Glutamatergic neuron (in vitro differentiated cells): Measurements from ENCODE around the gene SERINC1. TPM values are rescaled to one million over a fixed set of nuclear protein-coding genes. Genes with fewer than 3 reads are reported as not detected.
A peak's percentile ranks its signal among the peaks of the same experiment; 100 is the strongest.

Experiments used
- DNase-seq: peaks from one replicate; pipeline ENCODE4 v3.0.0; 2022
- H3K27ac Mint-ChIP-seq: one replicate; pipeline ENCODE4 v1.8.0; 2020; ENCODE audit warnings: mild to moderate bottlenecking, mixed read lengths, inconsistent platforms; ENCODE audit not compliant: unreplicated experiment
- H3K27me3 Mint-ChIP-seq: one replicate; pipeline ENCODE4 v1.8.0; 2020; ENCODE audit warnings: mild to moderate bottlenecking, moderate library complexity, mixed read lengths, inconsistent platforms; ENCODE audit not compliant: unreplicated experiment
- H3K36me3 Mint-ChIP-seq: one replicate; pipeline ENCODE4 v1.8.0; 2020; ENCODE audit warnings: mild to moderate bottlenecking, mixed read lengths, inconsistent platforms; ENCODE audit not compliant: unreplicated experiment
- H3K4me1 Mint-ChIP-seq: one replicate; pipeline ENCODE4 v1.8.0; 2020; ENCODE audit warnings: mild to moderate bottlenecking, low read depth, mixed read lengths, inconsistent platforms; ENCODE audit not compliant: unreplicated experiment
- H3K4me3 Mint-ChIP-seq: one replicate; pipeline ENCODE4 v1.8.0; 2020; ENCODE audit warnings: mild to moderate bottlenecking, mixed read lengths, inconsistent platforms; ENCODE audit not compliant: unreplicated experiment
- H3K9me3 Mint-ChIP-seq: one replicate; pipeline ENCODE4 v1.8.0; 2020; ENCODE audit warnings: mild to moderate bottlenecking, moderate library complexity, mixed read lengths, inconsistent platforms; ENCODE audit not compliant: unreplicated experiment
- total RNA-seq: library from RNA; stranded (reverse); fragmentation: NEBNext Ultra II Directional; extraction: Animal tissue kit (Norgen Biotek cat#: 25700); gene quantifications from one replicate; pipeline ENCODE4 v1.2.1, GENCODE V29; 2021; ENCODE audit not compliant: unreplicated experiment
- TF ChIP-seq, protein P1 (sequence below): fragments of 200-600 bp; sonication (generic); IDR thresholded peaks from one replicate; pipeline ENCODE4 v1.5.0; 2021; ENCODE audit not compliant: partially characterized antibody, unreplicated experiment

SERINC1 gene
- total RNA-seq, 1 donor from 2014 or later: 300 TPM

DNA sequence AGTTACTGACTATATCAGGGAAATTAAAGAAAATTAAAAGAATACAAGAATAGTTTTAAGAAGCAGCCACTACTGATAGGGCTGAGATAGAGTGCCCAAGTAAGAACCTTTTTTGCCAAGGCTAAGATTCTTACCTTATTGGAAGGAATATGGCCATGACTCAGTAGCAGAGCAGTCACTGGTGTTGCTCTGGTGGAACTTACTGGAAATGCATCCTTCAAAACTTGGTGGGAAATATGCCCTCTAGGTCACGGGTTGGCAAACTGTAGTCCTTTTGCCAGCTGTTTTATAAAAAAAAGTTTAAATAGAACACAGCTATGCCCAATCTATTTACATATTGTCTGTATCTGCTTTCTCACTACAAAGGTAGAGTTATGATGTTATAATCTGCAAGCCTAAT, 66.2 kb downstream of the SERINC1 start:
- H3K9me3 Mint-ChIP-seq: no peaks in the 10 kb centered on the region
- no peak overlapping the region for H3K4me3 Mint-ChIP-seq
- TF ChIP-seq, protein P1, sequence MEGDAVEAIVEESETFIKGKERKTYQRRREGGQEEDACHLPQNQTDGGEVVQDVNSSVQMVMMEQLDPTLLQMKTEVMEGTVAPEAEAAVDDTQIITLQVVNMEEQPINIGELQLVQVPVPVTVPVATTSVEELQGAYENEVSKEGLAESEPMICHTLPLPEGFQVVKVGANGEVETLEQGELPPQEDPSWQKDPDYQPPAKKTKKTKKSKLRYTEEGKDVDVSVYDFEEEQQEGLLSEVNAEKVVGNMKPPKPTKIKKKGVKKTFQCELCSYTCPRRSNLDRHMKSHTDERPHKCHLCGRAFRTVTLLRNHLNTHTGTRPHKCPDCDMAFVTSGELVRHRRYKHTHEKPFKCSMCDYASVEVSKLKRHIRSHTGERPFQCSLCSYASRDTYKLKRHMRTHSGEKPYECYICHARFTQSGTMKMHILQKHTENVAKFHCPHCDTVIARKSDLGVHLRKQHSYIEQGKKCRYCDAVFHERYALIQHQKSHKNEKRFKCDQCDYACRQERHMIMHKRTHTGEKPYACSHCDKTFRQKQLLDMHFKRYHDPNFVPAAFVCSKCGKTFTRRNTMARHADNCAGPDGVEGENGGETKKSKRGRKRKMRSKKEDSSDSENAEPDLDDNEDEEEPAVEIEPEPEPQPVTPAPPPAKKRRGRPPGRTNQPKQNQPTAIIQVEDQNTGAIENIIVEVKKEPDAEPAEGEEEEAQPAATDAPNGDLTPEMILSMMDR: no peak
- H3K27ac Mint-ChIP-seq: no peak overlapping the region
- no peak for DNase-seq
- no peaks in the 10 kb centered on the region for H3K27me3 Mint-ChIP-seq
- H3K4me1 Mint-ChIP-seq: peaks cover 24% of the 10 kb centered on the region
- no peaks in the 10 kb centered on the region for H3K36me3 Mint-ChIP-seq

DNA sequence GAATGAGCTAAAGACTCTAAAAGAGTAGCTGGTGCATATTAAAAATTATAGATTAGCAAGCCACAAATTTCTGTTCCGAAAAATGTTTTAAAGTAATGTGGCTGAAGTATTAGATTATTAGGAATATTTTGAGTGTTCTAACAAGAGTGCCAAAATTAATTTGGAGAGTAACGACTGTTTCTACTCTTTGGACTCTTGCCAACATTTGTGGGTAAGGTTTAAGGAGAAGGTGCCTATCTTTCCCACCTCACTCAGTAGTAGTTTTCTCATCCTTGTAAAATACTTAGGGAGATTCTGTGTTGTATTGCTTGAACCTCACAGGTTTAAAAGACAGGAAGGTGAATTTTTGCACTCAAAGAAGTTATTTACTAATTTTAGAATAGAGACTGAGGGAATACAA, 67.2 kb downstream of the SERINC1 start:
- DNase-seq: no peak
- Mint-ChIP-seq H3K27me3 (peaks cover 1% of the 10 kb centered on the region), H3K27ac (no peak overlapping the region), H3K4me1 (peaks cover 24% of the 10 kb centered on the region), H3K4me3 (no peak overlapping the region), H3K36me3 (no peaks in the 10 kb centered on the region), H3K9me3 (peaks cover 2% of the 10 kb centered on the region)
- TF ChIP-seq, protein P1: no peak

DNA sequence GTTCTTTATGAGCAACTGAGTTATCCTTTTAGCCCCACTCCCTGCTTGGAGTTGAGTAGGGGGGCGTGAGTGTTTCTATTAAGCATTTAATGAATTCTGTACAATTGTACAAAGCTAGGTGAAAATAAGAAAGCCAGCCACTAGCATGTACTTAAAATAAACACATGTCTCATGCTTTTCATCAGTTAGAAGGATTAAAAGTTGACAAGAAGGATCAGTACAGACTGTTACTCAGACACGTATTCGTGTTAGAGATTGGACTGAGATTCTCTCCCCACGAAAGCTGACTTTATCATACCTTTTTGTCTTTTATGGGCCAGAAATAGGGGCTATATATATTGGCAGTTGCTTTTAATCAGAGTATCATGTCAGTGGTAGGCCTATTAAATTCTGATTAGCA, 70.5 kb downstream of the SERINC1 start:
- H3K36me3 Mint-ChIP-seq: no peaks in the 10 kb centered on the region
- peak overlapping the region; percentile 97 for H3K4me3 Mint-ChIP-seq
- TF ChIP-seq, protein P1: no peak
- peaks cover 1% of the 10 kb centered on the region for H3K27me3 Mint-ChIP-seq
- H3K9me3 Mint-ChIP-seq: peaks cover 2% of the 10 kb centered on the region
- DNase-seq: no peak
- H3K4me1 Mint-ChIP-seq: peaks cover 13% of the 10 kb centered on the region
- H3K27ac Mint-ChIP-seq: no peak overlapping the region

DNA sequence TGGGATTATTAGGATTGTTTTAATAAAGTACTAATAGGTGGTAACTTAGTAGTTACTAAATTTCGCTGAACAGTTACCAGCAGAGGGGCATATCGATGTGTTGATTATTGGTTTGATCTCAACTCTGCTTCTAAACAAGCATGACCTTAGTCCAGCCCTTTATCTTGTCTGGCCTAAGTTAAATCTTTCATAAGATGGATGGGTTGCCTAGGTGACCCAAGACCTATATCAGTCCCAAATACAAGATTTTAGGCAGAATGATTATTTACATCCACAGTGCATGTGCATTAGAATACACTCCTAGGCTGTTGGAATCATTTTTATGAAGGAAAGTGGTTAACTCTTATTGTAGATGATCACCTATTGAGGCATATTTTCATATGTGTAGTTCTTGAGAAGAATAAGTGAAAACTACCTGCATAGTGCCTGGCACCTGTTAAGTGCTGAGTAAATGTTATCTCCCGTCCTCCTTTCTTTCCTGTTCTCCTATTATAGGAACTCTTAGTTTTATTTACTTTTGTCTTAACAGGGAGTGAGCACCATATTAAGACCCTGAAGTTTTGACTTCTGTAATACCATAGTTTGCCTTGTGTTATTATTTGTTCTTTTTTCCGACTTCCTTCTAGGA, 71.0 kb downstream of the SERINC1 start:
- no peaks in the 10 kb centered on the region for H3K36me3 Mint-ChIP-seq
- TF ChIP-seq, protein P1: no peak
- DNase-seq: no peak
- H3K4me1 Mint-ChIP-seq: peaks cover 8% of the 10 kb centered on the region
- H3K4me3 Mint-ChIP-seq: peak overlapping the region; percentile 97
- peak overlapping the region; percentile 22 for H3K27ac Mint-ChIP-seq
- H3K9me3 Mint-ChIP-seq: peaks cover 2% of the 10 kb centered on the region
- peaks cover 1% of the 10 kb centered on the region for H3K27me3 Mint-ChIP-seq

DNA sequence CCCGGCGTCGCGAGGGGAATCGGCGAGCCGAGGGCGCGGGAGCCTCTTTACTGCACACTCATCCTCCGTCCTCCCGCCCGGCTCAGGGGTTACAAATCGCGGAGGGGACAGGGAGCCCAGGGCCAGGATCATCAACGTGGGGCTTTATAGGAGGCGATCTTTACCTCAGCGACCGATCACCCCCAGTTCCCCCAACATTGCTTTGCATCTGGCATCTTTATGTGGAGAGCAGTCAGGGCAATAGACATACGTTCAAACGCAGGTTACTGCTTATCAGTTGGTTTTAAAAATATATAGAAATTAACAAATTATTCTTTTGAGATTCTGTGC, 71.5 kb downstream of the SERINC1 start:
- Mint-ChIP-seq H3K9me3 (peaks cover 2% of the 10 kb centered on the region), H3K27me3 (peaks cover 1% of the 10 kb centered on the region), H3K4me3 (peak overlapping the region; percentile 97), H3K36me3 (no peaks in the 10 kb centered on the region), H3K27ac (peak overlapping the region; percentile 95), H3K4me1 (peaks cover 8% of the 10 kb centered on the region)
- DNase-seq: no peak
- TF ChIP-seq, protein P1: no peak
